HG02970 (cell line): Measurements from ENCODE around the gene FAR1.
A peak's percentile ranks its signal among the peaks of the same experiment; 100 is the strongest.

ENCODE experiments used
- ATAC-seq: cut with Tn5 transposase; IDR thresholded peaks from one replicate; pipeline ENCODE4 v1.9.1; 2021; ENCODE audit warnings: mild to moderate bottlenecking, moderate library complexity, moderate number of reproducible peaks; ENCODE audit not compliant: unreplicated experiment, low FRiP score

Gene FAR1

GRCh38 chr11:13668957-13669521 is 571 bp downstream of the FAR1 start:
- ATAC-seq, result peak; percentile 4

DNA sequence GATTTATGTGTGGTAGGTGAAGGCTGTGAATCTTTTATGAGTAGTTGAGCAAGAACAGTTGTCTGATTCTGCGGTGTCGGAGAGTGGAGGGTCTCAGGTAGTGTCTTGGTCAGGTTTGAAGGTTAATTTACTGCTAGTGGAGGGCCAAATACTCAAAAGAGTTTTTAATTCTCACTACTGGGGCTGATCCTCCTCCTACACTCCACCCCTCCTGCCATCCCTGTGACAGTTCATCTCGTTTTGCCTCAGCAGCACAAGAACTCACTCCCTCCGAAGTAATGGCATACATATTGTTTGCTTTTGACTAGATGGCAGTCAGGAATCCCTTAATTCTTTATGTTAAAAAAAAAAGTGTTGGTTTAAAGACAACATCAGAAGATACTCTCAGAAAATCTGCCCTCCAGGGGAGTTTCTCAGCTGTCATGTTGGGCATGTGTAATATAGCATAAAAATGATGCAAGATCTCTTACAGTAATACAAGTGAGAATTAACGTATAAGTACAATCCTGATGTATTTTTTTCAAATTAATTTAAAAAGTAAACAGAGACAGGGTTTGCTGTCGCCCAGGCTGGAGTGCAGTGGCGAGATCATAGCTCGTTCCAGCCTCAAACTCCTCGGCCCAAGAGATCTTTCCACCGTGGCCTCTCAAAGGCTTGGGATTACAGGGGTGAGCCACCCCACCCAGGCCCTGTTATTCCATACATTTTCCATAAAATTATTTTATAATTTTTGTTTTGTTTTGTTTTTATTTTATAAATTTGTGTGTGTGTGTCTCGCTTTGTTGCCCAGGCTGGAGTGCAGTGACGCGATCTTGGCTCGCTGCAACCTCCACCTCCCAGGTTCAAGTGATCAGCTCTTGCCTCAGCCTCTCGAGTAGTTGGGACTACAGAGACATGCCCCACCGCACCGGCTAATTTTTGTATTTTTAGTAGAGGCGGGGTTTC is 1.3 kb downstream of the FAR1 start:
- ATAC-seq, result no peak

- ATAC-seq, result no peak
Observed at GRCh38 chr11:13672576-13673210, 4.2 kb downstream of the FAR1 start.

DNA sequence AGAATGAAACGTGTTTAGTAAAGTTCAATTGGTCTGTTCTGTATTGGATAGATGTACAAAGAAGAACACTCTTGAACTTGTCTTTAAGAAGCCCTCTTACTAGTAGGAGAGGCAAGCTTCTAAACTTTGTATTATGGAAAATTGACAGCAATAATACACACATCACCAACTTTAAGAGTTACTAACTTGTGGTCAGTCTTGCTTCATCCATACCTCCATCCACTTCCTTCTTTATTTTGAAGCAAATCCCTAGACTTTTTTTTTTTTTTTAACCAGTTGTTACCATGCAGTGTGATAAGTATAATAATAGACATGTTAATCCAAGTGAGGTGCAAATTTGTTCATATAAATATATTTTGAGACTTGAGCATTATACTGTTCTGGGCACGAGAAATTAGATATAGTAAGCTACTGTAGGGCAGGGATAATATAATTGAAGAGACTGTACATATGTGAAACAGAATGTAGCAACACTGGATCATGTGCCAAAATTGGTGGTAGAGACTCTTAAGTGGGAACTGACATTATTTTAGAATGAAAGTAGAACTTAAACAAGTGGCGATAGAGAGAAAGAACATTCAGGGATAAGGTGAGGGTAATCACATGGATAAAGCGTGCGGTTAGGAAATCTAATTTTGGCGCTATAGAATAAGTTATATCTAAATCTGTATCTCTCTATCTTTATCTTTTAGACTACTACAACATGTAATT is 6.5 kb downstream of the FAR1 start:
- no peak for ATAC-seq

GRCh38 chr11:13676576-13676975 is 8.1 kb downstream of the FAR1 start:
- ATAC-seq, result no peak

GRCh38 chr11:13679768-13680167 is 11.3 kb downstream of the FAR1 start:
- no peak for ATAC-seq

DNA sequence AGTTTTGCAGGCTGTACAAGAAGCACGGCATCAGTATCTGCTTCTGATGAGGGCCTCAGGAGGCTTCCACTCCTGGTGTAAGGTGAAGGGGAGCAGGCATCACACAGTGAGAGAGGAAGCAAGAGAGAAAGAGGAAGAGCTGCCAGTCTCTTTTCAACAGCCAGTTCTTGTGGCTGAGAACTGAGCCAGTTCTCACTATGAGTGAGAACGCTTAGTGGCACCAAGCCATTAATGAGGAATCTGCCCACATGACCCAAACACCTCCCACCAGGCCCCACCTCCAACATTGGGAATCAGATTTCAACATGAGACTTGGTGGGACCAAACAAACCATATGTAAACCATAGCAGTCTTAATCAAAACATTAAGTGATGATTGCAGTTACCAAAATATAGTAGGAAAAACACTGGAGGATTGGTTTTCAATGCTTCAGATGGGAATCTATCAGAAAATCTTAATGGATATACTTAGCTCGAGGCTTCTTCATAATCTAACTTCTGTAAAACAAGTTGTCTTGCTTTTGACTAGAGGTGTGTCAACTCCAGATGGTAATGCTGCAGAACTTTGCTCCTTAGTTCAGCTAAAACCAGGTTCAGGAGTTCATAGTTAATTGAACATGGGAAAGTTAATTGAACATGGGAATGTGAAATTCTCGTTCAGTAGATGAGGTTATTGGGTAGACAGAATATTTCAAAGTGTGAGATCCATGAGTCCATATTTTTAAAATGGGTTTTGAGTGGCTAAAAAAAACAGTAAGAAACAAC is 12.2 kb downstream of the FAR1 start:
- ATAC-seq, result peak; percentile 55

DNA sequence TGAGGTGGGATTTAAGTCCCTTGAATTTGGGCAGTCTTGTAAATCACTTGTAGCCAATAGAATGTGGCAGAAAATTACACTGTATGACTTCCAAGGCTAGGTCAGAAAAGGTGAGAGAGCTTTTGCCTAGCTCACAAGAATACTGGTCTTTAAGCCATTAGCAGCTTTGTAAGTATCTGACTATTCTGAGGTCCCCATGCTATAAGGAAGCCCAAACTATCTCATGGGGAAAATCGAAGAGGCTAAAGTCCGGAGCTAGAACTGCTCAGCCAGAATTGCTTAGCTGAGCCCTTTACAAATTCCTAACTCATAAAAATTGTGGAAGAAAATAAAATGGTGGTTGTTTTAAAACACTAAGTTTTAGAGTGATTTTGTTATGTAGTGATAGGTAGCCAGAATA is 13.0 kb downstream of the FAR1 start:
- no peak for ATAC-seq

- ATAC-seq, result no peak
Observed at GRCh38 chr11:13682212-13682611, 13.7 kb downstream of the FAR1 start.

GRCh38 chr11:13685461-13686108 is 17.1 kb downstream of the FAR1 start:
- ATAC-seq, result no peak

DNA sequence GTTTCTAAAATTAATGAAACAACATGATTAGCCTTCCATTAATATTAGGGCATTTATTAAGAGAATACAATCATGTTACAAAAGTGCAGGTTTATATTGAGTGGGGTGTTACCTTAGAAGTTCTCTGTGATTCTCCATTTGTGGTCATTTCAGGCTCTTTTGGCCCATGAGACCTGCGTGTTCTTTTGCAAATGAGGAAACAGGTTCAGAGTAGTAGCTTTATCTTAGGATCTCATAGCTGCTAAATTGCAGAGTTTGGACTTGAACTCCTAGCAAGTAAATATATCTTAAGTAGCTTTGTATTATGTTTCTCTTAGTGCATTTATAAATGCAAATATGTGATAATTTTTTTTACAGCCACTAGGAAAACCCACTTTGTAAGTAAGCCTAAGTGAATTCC is 18.3 kb downstream of the FAR1 start:
- no peak for ATAC-seq

- ATAC-seq, result no peak
Observed at GRCh38 chr11:13687271-13687670, 18.8 kb downstream of the FAR1 start.

DNA sequence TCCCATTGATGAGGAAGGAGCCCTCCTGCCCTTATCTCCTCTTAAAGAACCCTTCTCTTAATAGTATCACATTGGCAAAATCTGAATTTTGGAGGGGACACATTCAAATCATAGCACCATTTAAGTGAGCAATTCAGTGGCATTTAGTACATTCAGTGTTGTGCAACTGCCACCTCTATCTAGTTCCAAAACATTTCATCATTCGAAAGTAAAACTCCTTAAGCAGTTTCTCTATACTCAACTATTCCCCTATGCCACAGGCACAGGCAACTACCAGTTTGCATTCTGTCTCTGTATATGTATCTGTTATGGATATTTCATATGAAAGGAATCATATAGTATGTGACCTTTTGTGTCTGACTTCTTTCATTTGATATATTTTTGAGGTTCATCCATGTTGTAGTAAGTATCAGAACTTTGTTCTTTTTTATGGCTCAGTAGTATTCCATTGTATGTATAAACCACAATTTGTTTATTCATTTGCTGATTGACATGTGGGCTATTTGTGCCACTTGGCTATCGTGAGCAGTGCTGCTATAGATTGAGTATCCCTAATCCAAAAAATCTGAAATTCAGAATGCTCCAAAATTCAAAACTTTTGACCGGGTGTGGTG is 22.9 kb downstream of the FAR1 start:
- ATAC-seq, result no peak

DNA sequence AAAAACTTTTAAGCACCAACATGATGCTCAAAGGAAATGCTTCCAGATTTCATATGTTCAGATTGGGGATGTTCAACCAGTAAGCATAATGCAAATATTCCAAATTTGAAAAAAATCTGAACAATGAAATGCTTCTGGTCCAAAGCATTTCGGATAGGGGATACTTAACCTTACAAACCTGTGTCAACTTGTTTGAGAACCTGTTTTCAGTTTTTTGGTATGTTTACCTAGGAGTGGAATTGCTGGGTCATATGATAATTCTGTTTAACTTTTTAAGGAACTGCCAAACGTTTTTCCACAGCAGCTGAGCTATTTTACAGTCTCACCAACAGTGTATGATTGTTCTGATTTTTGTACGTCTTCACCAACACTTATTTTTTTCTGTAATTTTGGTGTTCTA is 23.7 kb downstream of the FAR1 start:
- ATAC-seq, result no peak

DNA sequence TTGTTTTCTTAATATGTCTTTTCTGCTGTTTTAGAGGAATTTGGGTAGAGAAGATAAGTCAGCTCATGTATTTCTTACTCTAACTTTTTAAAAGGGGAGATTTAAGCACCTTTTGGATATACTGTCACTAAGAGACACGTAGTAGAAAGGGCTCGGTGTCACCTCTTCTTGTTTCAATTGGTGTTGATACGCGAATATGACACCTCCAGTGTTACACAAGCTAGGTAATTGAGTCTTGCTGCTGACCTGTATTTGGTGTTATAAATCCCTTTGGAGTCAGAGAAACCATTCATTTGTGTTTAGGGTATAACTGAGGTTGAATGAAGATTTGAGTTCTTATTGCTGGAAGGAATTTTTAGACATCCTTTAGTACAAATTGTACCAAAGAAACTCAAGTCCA is 25.6 kb downstream of the FAR1 start:
- ATAC-seq, result no peak

DNA sequence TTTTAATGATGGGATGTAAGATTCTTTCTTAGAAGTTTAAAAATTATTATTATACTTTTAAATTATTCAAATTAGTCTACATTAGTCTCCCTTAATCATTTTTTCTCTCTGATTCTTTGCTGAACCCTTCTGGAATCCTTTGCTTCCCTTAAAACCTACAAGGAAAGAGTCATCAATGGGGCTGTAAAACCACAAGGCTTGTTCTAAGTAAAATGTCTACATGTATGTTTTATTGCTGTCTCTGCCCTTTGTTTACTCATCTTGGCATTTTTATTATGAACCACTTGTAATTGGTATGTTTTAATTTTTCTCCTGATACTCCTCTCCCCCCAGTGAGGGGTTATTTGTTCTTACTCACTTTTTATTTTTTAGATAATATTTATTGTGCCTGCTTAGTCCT is 27.4 kb downstream of the FAR1 start:
- ATAC-seq, result no peak

- ATAC-seq, result no peak
Observed at GRCh38 chr11:13697710-13698109, 29.2 kb downstream of the FAR1 start.

DNA sequence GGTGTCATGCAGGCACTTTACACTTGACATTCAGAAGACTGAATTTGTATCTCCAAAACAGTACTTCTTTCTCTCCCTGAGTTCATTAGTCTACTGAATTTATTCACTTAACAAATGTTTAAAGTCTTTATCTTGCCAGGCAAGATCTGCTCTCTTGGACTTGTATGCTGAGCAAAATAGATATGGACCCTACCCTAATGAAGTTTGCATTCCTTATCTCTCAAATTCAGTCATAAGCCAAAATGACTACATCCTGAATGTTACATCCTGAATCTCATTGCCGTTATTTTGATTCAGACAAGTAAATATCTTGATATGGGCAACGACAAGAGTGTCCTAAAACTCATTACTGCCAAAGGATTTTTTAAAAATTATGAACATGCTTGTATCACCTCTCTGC is 29.7 kb downstream of the FAR1 start:
- no peak for ATAC-seq

DNA sequence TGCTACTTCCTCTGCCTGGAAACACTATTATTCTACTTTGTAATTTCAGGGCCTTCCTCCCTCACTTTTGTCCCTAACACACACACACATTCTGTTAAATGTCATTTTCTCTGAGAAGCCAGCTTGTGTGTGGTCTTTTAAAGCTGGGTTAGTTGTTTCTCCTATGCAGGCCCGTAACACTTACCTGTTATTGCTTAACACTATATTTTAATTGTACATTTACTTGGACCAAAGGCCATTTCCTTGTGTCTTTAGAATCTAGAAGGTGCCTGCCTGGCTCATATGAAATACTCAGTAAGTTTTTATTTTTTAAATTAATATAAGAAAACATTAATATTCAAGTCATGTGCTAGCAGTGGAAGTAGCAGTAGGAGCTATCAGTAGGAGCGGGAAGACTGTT is 30.6 kb downstream of the FAR1 start:
- no peak for ATAC-seq
